Urinary bladder (tissue), 2 donors: ENCODE data around the gene FIBIN. TPM values are rescaled to one million over a fixed set of nuclear protein-coding genes. Genes with fewer than 3 reads are reported as not detected.

Source experiments
- polyA plus RNA-seq: library from polyadenylated mRNA; stranded (reverse); fragments of 200-250 nt; gene quantifications from one replicate; pipeline ENCODE4 v1.2.3, GENCODE V29; 2013
- total RNA-seq: library from RNA; depleted of rRNA; stranded (reverse); fragments of >200 nt; gene quantifications from one replicate; pipeline ENCODE4 v1.2.3, GENCODE V29; 2014
- donor health status: healthy.

FIBIN gene
- total and polyA plus RNA-seq, 2 donors, result 20.0 to 46.9 TPM

Other genes with a start within 250 kb of the FIBIN start
- gene BBOX1, start 46.7 kb downstream of the FIBIN start, total RNA-seq, result 0.74 TPM
- gene BBOX1, start 46.7 kb downstream of the FIBIN start, polyA plus RNA-seq, result 0.05 TPM